ENCODE results near the gene ADGRA1.
"Not testable (repeated sequence)": the region's sequence is repeated elsewhere in the genome, so short reads cannot be mapped to it uniquely, and the experiment has no call there.

DNA sequence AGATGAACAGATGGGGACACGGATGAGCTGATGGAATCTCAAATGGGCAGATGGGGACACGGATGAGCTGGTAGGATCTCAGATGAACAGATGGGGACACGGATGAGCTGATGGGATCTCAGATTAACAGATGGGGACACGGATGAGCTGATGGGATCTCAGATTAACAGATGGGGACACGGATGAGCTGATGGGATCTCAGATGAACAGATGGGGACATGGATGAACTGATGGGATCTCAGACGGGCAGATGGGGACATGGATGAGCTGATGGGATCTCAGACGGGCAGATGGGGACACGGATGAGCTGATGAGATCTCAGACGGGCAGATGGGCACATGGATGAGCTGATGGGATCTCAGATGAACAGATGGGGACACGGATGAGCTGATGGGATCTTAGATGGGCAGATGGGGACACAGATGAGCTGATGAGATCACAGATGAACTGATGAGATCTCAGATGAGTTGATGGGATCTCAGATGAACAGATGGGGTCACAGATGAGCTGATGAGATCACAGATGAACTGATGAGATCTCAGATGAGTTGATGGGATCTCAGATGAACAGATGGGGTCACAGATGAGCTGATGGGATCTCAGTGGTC lies 34.1 kb upstream of the ADGRA1 start:
- TF ChIP-seq EZH2 (IDR thresholded peaks at IDR 0.05; ENCODE audit: borderline replicate concordance, low read depth, low read length, severe bottlenecking); JUN (IDR thresholded peaks at IDR 0.05; ENCODE audit: borderline replicate concordance, insufficient read depth, insufficient read length, low read depth); POLR2A (IDR thresholded peaks at IDR 0.05; ENCODE audit: low read depth, low read length); POLR2AphosphoS5 (IDR thresholded peaks at IDR 0.05; ENCODE audit: insufficient read depth, low read depth, low read length); GATA2 (IDR thresholded peaks at IDR 0.05; ENCODE audit: insufficient read depth, insufficient read length, low read depth, low read length); MYC (IDR thresholded peaks at IDR 0.05; ENCODE audit: low read depth, low read length): not testable (repeated sequence)
- TF ChIP-seq, protein P1, sequence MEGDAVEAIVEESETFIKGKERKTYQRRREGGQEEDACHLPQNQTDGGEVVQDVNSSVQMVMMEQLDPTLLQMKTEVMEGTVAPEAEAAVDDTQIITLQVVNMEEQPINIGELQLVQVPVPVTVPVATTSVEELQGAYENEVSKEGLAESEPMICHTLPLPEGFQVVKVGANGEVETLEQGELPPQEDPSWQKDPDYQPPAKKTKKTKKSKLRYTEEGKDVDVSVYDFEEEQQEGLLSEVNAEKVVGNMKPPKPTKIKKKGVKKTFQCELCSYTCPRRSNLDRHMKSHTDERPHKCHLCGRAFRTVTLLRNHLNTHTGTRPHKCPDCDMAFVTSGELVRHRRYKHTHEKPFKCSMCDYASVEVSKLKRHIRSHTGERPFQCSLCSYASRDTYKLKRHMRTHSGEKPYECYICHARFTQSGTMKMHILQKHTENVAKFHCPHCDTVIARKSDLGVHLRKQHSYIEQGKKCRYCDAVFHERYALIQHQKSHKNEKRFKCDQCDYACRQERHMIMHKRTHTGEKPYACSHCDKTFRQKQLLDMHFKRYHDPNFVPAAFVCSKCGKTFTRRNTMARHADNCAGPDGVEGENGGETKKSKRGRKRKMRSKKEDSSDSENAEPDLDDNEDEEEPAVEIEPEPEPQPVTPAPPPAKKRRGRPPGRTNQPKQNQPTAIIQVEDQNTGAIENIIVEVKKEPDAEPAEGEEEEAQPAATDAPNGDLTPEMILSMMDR (IDR thresholded peaks at IDR 0.05; ENCODE audit: extremely low read depth in 1 of 2, insufficient read depth in 1 of 2, low read depth in 1 of 2, low read length in 2 of 2): not testable (repeated sequence)
- TF ChIP-seq, protein P2, sequence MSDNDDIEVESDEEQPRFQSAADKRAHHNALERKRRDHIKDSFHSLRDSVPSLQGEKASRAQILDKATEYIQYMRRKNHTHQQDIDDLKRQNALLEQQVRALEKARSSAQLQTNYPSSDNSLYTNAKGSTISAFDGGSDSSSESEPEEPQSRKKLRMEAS (IDR thresholded peaks at IDR 0.05; ENCODE audit: insufficient read depth, insufficient read length): not testable (repeated sequence)
